Measurements from ENCODE around the gene TBX5.

TBX5 gene

GRCh38 chr12:114444422-114445279 is 38.7 kb upstream of the TBX5 start:
- no peak for TF ChIP-seq TCF12 (IDR thresholded peaks at IDR 0.05; ENCODE audit: low read depth)
- no peak for TF ChIP-seq YY1 (IDR thresholded peaks at IDR 0.05; ENCODE audit: low read depth)
- no peak for TF ChIP-seq REST (IDR thresholded peaks at IDR 0.05; ENCODE audit: low read depth)
- TF ChIP-seq EGR1 (IDR thresholded peaks at IDR 0.05): no peak
- no peak for TF ChIP-seq MAX (IDR thresholded peaks at IDR 0.05)
- TF ChIP-seq USF1 (IDR thresholded peaks at IDR 0.05): no peak
- TF ChIP-seq EP300 (IDR thresholded peaks at IDR 0.05; ENCODE audit: borderline replicate concordance): no peak
- TF ChIP-seq RAD21 (IDR thresholded peaks at IDR 0.05; ENCODE audit: low read depth): no peak

GRCh38 chr12:114443607-114444421 is 37.9 kb upstream of the TBX5 start:
- TF ChIP-seq REST (IDR thresholded peaks at IDR 0.05; ENCODE audit: low read depth): no peak
- no peak for TF ChIP-seq CREB1 (IDR thresholded peaks at IDR 0.05; ENCODE audit: low read depth)
- TF ChIP-seq YY1 (IDR thresholded peaks at IDR 0.05; ENCODE audit: low read depth): no peak
- no peak for TF ChIP-seq TEAD4 (IDR thresholded peaks at IDR 0.05)
- TF ChIP-seq RAD21 (IDR thresholded peaks at IDR 0.05; ENCODE audit: low read depth): no peak
- no peak for TF ChIP-seq NFIC (IDR thresholded peaks at IDR 0.05)
- no peak for TF ChIP-seq FOXM1 (IDR thresholded peaks at IDR 0.05; ENCODE audit: borderline replicate concordance, low read depth)
- TF ChIP-seq CEBPB (IDR thresholded peaks at IDR 0.05): no peak
- TF ChIP-seq EGR1 (IDR thresholded peaks at IDR 0.05): no peak
- TF ChIP-seq MAX (IDR thresholded peaks at IDR 0.05): no peak
- TF ChIP-seq USF1 (IDR thresholded peaks at IDR 0.05): no peak
- no peak for TF ChIP-seq ZBTB7A (IDR thresholded peaks at IDR 0.05; ENCODE audit: low read depth)

- TF ChIP-seq TCF12 (IDR thresholded peaks at IDR 0.05; ENCODE audit: low read depth): no peak
- no peak for TF ChIP-seq MAX (IDR thresholded peaks at IDR 0.05)
- no peak for TF ChIP-seq EP300 (IDR thresholded peaks at IDR 0.05; ENCODE audit: borderline replicate concordance)
- no peak for TF ChIP-seq CEBPB (IDR thresholded peaks at IDR 0.05)
- no peak for TF ChIP-seq CREB1 (IDR thresholded peaks at IDR 0.05; ENCODE audit: low read depth)
- TF ChIP-seq ZBTB7A (IDR thresholded peaks at IDR 0.05; ENCODE audit: low read depth): no peak
- TF ChIP-seq TAF1 (IDR thresholded peaks at IDR 0.05; ENCODE audit: low read depth): no peak
Observed at GRCh38 chr12:114442578-114442977, 36.6 kb upstream of the TBX5 start.

- TF ChIP-seq CREB1 (IDR thresholded peaks at IDR 0.05; ENCODE audit: low read depth) (no peak), MAX (IDR thresholded peaks at IDR 0.05) (no peak), ZBTB7A (IDR thresholded peaks at IDR 0.05; ENCODE audit: low read depth) (no peak), TCF12 (IDR thresholded peaks at IDR 0.05; ENCODE audit: low read depth) (no peak), USF1 (IDR thresholded peaks at IDR 0.05) (no peak), EP300 (IDR thresholded peaks at IDR 0.05; ENCODE audit: borderline replicate concordance) (no peak), TAF1 (IDR thresholded peaks at IDR 0.05; ENCODE audit: low read depth) (no peak)
Observed at GRCh38 chr12:114441545-114441944, 35.6 kb upstream of the TBX5 start.

- TF ChIP-seq USF1 (IDR thresholded peaks at IDR 0.05): no peak
- no peak for TF ChIP-seq CREB1 (IDR thresholded peaks at IDR 0.05; ENCODE audit: low read depth)
- no peak for TF ChIP-seq RAD21 (IDR thresholded peaks at IDR 0.05; ENCODE audit: low read depth)
- no peak for TF ChIP-seq TEAD4 (IDR thresholded peaks at IDR 0.05)
- TF ChIP-seq YY1 (IDR thresholded peaks at IDR 0.05; ENCODE audit: low read depth): no peak
- no peak for TF ChIP-seq TAF1 (IDR thresholded peaks at IDR 0.05; ENCODE audit: low read depth)
- TF ChIP-seq NFIC (IDR thresholded peaks at IDR 0.05): no peak
Observed at GRCh38 chr12:114441039-114441383, 35.1 kb upstream of the TBX5 start.
